Central memory CD4-positive, alpha-beta T cell (primary cell): ENCODE data around the gene HRK.

Experiments
- DNase-seq: peaks from one replicate; pipeline ENCODE4 v3.0.0; 2022

Gene HRK

DNA sequence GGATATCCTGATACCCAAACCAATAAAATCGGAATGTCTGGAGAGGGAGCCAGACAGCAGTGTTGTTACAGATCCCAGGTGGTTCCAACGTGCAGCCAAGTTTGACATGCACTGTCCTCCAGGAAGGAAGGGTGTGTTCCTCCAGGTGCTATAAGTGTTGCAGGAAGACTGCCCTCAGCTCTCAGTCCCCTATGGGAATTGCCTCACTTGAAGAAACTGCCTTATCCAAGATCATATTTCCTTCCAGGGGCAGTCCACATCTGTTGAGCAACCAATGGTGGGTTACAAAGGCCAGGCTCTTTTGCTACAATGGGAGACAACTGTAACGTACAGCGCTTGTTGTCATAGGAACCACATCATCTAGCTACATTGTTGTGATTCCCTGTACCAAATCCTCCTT, 16.2 kb upstream of the HRK start:
- no peak for DNase-seq

DNA sequence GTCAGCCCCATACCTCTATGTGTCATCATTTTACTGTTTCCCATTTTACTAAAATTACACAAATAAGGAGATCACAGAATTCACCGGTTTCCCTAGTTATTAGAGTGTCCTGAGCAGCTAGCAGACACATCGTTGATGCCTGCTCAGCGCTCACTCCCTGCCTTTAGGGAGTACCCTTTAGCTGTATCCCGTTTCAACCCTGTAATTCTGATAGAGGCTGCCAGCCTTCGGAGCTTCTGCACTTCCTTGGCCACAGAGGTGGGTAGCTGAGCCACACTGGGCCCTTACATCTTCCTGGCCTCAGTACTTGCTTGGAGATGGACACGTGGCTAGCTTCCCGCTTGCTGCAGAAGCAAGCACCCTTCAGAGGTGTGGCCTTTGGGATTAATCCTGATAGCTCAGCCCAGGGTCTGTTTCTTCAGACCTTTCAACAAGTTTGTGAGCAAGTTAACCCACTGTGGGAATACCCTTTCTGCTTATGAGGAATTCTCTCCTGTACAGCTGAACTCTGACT, 15.2 kb upstream of the HRK start:
- no peak for DNase-seq

DNA sequence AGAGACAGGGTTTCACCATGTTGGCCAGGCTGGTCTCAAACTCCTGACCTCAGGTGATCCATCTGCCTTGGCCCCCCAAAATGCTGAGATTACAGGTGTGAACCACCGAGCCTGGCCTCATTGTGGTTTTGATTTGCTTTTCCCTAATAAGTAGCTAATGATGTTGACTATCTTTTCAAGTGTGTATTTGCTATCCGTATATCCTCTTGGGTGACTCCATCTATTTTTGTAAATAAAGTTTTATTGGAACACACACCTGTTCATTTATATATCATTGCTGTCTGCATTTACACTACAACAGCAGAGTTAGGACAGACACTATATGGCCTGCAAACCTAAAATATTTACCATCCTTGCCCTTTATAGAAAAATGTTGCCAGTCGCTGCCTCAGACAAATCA, 13.7 kb upstream of the HRK start:
- DNase-seq: no peak

DNA sequence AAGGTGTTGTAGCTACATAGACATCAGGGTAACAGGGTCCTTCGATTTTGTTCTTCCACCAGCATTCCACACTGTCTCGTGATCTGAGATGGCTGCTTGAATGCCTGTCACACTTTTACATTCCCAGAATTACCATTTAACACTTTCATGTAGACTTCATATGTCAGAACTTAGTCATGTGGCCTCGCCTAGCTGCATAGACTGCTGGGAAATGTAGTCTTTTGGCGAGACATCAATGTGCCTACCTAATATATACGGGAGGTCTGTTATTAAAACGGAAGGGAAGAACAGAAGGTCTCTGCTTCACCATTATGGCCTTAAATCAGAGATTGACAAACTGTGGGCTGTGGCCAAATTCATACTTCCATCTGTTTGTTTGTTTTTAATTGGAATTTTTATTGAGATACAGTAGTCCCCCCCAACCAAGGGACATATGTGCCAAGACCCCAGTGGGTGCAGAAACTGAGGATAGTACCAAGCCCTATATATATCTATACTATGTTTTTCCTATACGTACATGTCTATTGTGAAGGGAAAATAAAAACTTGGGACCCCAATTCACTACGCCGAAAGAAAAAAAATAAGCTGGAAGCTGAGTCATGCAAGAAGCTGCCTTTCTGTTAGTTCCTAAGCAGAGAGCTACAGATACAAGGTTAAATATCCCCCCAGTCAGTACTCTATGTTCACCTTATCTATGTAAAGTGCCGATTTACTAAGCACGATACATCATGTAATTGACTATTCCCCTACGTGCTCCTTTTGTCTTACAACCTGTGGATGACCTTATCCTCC, 11.3 kb upstream of the HRK start:
- DNase-seq: no peak

DNA sequence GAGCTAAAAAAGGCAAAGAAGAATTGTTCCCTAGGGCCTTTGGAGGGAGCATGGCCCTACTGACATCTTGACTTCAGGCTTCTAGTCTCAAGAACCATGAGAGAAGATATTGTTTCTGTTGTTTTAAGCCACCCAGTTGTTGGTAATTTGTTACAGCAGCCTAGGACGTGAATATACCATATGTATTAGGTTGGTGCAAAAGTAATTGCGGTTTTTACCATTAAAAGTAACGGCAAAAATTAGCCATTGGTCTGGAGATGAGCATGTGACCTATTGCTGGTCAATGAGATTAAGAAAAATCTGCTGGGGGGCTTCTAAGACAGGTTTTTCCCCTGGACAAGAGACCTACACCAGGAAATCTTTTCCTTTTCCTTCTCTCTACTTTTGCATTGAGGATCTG, 9.8 kb upstream of the HRK start:
- DNase-seq: no peak

DNA sequence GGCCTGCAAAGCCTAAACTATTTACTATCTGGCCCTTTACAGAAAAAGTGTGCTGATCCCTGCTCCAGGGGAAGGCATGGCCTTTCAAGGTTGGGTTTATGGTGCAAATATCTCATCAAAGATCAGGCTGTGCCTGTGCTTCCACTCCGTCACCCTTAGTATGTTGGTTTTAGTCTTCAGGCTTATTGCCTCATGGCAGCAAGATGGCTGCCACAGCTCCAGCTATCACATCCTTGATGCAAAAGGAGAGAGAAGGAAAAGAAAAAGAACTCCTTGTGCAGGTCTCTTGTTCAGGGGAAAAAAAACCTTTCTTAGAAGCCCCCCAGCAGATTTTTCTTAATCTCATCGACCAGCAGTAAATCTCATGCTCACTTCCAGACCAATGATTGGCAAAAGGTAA, 9.1 kb upstream of the HRK start:
- no peak for DNase-seq

DNA sequence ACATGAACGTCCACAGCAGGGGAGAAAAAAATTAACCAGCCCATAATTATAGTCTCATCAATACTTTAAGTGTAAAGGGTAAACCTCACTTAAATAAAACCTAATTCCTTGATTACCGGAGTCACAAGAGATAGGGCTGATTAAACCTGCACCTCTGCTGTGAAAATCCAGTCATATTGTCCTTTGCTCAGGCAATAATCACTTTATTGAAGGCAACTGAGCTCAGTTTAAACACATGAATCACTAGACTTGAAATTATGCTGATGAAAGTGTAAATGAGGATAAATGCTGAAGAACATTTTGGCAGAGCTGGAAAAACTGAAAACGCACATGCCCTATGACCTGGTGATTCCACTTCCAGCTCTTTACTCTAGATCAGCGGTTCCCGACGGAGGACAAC, 6.7 kb upstream of the HRK start:
- no peak for DNase-seq

DNA sequence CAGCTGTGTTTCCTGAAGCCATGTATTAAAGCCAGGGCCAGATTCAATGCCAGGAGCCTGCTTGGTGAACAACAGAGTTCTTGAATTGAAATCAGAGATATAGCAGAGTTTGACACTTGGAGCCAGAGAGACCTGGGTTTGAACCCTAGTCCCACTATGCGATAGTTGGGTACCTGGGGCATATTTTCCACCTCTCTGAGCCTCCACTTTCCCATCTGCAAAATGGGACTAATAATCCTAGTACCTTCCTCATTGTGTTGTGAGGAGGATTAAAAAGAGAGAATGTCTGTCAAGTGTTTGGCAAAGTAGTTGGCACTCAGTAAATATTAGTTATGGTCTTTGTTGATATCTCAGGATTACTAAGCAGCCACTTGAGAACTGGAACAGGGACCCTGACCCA, 6.0 kb upstream of the HRK start:
- DNase-seq: no peak

DNA sequence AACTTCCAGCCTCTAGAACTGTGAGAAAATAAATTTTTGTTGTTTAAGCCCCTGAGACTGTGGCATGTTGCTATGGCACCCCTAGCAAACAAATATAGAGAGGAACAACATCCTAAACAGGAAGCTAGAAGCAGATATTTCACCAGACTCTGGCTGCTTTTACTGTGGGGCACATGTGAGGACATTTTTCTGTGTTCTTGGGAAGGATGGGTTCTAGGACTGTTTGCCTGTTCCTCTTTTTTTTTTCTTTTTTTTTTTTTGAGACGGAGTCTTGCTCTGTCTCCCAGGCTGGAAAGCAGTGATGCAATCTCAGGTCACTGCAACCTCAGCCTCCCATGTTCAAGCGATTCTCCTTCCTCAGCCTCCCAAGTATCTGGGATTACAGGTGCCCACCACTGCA, 4.2 kb upstream of the HRK start:
- DNase-seq: no peak

DNA sequence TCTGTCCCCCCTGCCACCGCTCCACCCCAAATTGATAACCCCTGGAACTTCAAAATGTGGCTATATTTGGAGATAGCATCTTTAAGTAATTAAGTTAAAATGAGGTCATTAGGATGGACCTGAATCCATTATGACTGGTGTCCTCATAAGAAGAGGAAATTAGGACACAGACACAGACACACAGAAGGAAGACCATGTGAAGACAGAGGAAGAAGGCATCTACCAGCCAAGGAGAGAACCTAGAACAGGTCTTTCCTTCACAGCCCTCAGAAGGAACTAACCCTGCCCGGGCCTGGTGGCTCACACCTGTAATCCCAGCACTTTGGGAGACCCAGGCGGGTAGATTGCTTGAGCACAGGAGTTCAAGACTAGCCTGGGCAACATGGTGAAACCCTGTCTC, 3.6 kb upstream of the HRK start:
- DNase-seq: no peak

DNA sequence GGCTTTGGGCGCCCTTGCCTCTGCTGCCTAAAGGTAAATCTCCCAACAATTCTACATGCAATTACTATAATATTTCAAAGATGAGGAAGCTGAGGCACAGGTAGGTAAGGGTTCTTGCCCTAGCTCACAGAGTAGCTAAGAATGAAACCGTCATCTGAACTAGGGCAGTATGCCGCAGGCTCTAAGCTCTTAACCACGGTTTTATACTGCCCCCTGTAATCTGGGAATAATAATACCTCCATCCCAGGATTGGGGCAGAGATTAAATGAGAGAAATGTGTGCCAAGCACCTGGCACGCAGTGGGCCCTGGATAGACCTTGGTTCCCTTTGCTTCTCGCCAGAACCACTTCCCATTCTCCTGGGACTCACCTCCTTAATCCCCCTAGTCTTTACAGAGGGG, 1.5 kb upstream of the HRK start:
- no peak for DNase-seq

DNA sequence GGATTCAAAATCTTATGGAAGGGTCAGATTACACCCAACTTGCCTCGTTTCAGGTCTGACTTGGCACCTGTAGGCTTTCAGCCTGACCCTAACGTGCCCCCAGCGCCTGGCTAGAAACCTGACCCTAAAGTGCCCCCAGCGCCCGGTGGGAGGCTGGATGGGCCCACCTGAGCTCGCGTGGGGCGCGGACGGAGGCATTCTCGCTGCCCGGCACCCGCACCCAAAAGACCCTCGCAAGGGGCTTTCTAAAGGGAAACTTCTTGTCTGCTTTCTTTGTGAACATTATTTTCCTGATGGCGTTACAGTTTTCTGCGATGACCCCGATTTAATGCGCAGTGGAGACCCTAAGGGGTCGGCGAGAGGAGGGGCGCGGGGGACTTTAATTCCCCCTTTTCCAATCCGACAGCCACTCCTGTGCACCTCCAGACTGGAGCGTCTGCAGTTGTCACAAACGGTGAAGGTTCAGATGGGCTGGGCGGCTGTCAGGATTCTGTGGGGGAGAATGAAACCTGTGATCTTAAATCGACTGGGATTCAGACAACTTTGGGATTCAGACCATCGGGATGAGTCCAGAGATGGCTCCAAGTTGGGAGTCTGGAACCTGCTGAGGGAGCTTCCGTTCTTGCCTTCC, 751 bp upstream of the HRK start:
- DNase-seq: no peak

DNA sequence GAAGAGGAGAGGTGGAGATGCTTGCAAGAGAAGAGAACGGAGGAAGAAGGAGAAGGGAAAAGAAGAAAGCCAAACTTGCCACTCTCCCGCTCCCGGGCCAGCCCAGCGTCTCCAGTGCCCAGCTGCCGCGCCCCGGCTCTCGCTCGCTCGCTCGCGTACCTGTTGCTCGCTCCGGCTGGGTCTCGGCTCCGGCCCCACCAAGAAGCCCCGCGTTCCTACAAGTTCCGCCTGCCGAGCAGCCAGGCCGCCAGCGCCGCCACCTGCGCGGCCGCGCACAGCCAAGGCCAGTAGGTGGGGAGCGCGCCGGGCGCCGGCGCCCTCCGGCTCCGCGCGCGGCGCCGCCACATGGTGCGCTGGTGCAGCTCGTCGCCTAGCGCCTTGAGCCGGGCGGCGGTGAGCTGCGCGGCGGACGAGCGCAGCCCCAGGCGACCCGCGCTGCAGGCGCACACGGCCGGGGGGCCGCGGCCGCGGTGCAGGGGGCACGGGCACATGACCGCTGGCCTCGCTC, 370 bp downstream of the HRK start:
- DNase-seq: no peak

DNA sequence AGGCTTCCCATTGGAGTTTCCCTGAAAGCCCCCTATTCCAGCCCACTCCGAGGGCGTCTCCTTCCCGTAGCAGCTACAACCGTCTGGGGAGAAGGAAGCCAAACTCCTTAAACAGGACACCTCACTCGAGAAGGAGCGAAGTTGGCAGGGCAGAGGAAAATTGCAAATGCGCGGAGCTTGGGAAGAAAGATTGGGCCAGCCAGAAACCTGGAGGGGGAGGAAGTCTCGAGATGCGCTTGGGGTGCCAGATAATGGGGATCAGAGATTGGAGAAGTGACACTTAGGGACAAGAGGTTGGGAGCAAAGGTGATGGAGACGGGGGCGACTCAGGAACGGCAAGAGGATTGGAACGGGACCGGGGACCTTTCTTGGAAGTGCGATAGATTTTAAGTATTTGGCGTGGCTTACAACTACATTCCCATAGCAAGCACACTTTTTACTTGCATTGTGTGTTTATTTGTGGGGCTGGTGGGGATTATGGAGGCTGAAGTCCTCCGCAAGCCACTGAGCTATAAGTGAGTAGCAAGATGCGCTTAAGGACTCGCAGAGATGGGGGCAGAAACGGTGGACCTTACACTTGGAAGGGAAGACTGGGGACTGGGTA, 926 bp downstream of the HRK start:
- DNase-seq: no peak

DNA sequence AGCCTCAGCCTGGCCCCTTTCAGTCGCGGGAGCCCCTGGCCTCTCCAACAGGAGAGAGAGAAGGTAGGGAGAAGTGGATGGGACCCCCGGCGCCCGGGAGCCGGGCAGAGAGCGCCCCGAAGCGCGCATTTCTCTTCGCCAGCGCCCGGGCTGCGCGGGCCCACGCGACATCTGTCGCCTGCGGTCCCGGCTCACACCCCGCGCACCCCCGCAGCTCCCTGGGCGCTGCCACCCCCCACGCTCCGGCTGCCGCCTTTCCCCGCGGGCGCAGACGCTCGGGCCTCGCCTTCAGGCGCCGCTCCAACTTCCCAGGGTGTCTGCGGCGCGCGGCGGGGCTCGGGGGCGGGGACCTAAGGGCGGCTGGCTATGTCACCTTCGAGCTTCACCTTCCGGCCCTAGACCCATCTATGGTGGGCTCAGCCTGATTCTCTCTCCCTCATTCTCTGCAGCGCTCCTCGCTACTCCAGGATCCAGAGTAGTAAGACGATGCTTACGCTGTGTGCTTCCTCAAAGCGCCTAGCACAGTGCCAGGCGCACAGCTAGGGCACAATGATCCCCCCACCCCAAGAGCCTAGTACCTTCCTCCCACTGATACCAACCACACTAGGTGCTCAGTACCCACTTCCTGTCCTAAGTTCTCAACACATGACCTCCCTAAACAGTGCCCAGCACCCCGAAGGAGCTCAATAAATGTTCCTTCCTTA, 1.6 kb downstream of the HRK start:
- no peak for DNase-seq

DNA sequence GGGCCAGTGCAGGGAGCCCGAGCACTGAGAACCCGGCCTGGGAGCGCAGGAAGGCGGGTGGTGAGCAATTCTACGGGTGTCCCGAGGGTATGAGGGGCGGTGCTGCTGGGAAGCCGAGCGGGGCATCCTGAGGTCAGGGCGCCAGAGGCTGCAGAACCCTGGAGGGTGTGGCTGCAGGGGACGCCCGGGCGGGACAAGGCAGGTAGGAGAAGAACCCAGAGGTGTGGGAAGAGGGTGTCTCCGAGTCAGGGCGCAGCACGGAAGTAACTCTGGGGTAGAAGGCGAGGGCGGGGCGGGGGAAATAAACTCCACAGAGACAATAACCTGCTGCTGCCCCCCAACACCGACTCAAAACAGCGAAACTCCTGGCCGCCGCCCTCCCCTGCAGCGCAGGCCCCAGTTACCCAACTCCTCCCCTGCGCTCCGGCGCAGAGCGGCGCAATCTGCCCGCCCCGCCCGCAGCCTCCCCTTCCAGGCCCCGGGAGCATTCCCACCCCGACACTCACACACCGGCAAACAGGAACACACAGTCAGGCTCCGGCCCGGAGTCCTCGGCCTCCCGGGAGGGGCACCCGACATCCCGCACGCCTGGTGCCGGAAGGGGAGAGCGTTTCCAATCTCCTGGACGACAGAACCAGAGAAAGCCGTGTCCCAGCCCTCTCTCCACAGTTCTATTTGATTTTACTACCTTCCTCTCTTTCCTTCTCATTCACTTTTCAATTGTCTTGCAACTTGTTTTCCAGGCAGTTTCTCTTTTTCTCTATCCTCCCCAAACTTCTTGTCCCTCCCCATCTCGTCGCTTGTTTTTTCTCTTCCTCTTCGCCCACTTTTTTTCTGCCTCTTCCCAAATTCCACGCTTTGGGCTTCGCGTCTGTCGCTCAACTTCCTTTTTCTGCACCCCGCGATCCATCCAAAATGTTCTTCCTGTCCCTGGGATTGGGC, 2.4 kb downstream of the HRK start:
- no peak for DNase-seq

DNA sequence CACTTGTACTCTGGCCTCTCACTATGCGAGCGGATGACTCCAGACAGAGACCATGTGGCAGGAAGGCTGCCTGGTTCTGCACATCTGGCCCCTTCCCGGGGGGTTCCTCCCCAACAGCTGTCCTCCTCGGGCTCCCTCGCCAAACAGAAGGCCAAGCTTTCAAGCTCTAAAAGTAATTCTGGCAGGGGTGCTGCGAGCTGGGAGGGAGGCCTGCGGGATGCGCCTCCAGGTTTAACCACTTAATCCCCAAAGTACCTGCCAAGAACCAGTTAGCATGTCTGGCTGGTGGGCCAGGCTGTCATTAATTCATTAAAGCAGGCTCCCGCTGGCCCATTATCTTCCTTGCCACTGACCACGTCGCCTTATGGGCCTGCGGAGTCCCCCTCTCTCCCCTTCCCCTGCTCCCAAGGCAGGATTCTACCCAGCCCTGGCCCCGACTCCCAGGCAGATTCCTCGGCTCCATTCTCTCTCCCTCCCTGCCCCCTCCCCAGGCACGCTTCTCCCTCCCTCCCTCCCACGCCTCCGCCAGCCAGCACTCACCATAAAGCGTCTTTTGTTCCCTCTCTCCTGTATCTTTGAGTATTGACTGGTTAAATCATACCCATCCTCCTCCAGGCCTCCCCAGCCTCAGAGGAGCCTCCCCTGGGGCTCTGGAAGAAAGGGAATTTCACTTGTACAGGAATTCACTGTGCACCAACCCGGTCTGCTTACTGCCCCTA, 4.9 kb downstream of the HRK start:
- DNase-seq: no peak

DNA sequence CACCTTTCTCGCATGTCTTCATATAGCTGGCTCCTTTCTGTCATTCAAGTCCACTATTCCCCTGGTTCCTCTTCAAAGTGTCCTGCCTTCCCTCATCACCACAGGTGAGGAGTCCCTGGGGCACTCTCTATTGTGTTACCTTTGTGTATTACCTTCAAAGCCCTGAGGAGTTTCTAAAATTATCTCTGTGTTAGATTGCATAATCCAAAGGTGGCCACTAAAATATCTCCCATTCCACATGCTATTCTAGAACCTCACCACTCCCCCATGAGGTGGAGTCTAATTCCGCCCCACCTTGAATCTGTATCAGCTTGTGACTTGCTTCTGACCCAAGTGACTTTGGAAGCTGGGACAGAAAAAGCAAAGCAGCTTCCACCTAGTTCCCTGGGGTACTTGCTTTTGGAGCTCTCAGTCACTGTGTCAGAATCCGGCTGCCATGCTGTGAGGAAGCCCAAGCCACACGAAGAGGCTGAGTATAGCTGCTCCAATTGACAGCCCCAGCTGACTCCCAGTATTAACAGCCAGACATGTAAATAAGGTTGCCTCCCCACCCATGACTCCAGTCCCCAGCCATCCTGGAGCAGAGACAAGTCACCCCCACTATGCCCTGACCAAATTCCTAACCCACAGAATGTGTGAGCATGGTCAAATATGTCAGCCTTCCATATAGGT, 6.8 kb downstream of the HRK start:
- no peak for DNase-seq

DNA sequence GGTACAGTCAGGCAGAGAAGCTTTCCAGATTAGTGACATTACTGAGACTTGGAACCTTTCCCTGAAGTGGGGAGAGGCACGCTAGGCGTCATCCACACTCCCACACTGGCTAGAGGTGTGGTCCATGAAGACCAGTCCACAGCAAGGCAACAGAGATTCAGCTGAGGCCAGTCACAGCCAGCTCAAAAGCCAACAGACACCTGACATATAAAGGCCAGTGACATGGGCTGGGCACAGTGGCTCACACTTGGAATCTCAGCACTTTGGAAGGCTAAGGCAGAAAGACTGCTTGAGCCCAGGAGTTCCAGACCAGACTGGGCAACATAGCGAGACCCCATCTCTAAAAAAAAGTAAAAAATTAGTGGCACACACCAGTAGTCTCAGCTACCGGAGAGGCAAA, 10.9 kb downstream of the HRK start:
- no peak for DNase-seq

DNA sequence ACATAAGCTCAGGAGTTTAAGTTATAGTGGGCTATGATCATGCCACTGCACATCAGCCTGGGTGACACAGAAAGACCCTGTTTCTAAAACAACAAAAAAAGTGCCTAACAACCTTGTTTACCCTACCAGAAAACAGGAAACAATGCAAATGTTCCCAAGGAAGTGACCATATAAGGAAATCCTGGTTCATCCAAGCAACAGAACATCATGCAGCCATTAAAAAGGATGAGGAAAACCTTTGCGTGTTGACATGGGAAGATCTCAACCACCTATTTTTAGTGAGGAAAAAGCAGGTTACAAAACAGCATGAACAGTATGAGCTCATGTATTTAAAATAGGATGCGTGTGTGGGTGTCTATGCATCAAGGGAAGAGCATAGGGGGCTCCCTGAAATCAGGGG, 13.7 kb downstream of the HRK start:
- no peak for DNase-seq
